Measurements from ENCODE around the gene PFKP. TPM values are rescaled to one million over a fixed set of nuclear protein-coding genes. Genes with fewer than 3 reads are reported as not detected.

Gene PFKP
- total RNA-seq, 1 donor from 2014 or later = 150 TPM

GRCh38 chr10:3139216-3139910 is 72.0 kb downstream of the PFKP start:
- no peak overlapping the region for H3K4me3 Mint-ChIP-seq (ENCODE audit: unreplicated experiment)
- no peak for TF ChIP-seq CTCF (IDR thresholded peaks at IDR 0.05)
- DNase-seq (ENCODE audit: extremely low spot score, unreplicated experiment) = no peak
- no peak overlapping the region for H3K27ac Mint-ChIP-seq (ENCODE audit: unreplicated experiment)
- peaks cover 8% of the 10 kb centered on the region for H3K4me1 Mint-ChIP-seq (ENCODE audit: unreplicated experiment)
- peaks cover 68% of the 10 kb centered on the region for H3K36me3 Mint-ChIP-seq (ENCODE audit: unreplicated experiment)
- no peaks in the 10 kb centered on the region for H3K27me3 Mint-ChIP-seq (ENCODE audit: unreplicated experiment)
- no peaks in the 10 kb centered on the region for H3K9me3 Mint-ChIP-seq (ENCODE audit: unreplicated experiment)

GRCh38 chr10:3140280-3140679 is 72.9 kb downstream of the PFKP start:
- H3K9me3 Mint-ChIP-seq (ENCODE audit: unreplicated experiment) = no peaks in the 10 kb centered on the region
- H3K27ac Mint-ChIP-seq (ENCODE audit: unreplicated experiment) = peak overlapping the region; percentile 27
- no peak overlapping the region for H3K4me3 Mint-ChIP-seq (ENCODE audit: unreplicated experiment)
- no peak for DNase-seq (ENCODE audit: extremely low spot score, unreplicated experiment)
- TF ChIP-seq CTCF (IDR thresholded peaks at IDR 0.05) = no peak
- peaks cover 67% of the 10 kb centered on the region for H3K36me3 Mint-ChIP-seq (ENCODE audit: unreplicated experiment)
- no peaks in the 10 kb centered on the region for H3K27me3 Mint-ChIP-seq (ENCODE audit: unreplicated experiment)
- peaks cover 8% of the 10 kb centered on the region for H3K4me1 Mint-ChIP-seq (ENCODE audit: unreplicated experiment)

- H3K27ac Mint-ChIP-seq (ENCODE audit: unreplicated experiment) = peak overlapping the region; percentile 69
- TF ChIP-seq CTCF (IDR thresholded peaks at IDR 0.05) = no peak
- H3K4me1 Mint-ChIP-seq (ENCODE audit: unreplicated experiment) = peaks cover 8% of the 10 kb centered on the region
- no peaks in the 10 kb centered on the region for H3K9me3 Mint-ChIP-seq (ENCODE audit: unreplicated experiment)
- no peaks in the 10 kb centered on the region for H3K27me3 Mint-ChIP-seq (ENCODE audit: unreplicated experiment)
- no peak for DNase-seq (ENCODE audit: extremely low spot score, unreplicated experiment)
- H3K36me3 Mint-ChIP-seq (ENCODE audit: unreplicated experiment) = peaks cover 75% of the 10 kb centered on the region
- H3K4me3 Mint-ChIP-seq (ENCODE audit: unreplicated experiment) = no peak overlapping the region
These were observed 74.1 kb downstream of the PFKP start for GRCh38 chr10:3141351-3142005.

DNA sequence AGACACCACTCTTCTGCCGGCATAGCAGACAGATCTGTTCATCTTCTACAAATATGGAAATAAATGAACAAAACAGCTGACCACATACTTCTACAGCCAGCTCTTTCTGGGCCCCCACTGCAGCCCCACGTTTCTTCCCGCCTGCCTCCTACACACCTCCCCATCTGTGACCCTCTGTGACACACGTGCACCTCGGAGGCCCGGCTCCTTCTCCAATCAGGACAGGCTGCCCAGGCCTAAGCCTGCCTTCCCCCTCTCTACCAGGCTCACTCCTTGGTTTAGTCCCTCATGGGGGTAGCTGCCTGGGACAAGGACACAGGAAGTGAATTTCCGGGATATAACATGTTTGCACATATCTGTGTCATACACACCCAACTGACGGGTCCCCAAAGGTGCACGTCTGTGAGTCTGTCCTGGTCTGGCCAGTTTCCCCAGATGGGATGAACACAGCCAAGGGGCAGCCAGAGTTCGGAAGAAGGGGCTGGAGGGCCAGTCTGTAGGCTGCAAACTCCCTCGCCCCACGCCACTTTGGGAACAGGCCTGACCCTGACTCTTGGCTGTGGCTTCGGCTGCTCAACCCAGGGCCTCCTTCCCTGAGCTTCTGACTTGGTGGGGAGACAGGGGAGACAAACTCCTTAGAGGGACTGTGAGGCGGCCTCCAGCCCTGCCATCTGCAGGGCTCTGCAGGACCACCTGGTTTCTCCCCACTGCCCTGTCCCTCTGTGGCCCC is 75.0 kb downstream of the PFKP start:
- DNase-seq (ENCODE audit: extremely low spot score, unreplicated experiment) = no peak
- TF ChIP-seq CTCF (IDR thresholded peaks at IDR 0.05) = no peak
- H3K36me3 Mint-ChIP-seq (ENCODE audit: unreplicated experiment) = peaks cover 76% of the 10 kb centered on the region
- H3K4me3 Mint-ChIP-seq (ENCODE audit: unreplicated experiment) = no peak overlapping the region
- H3K4me1 Mint-ChIP-seq (ENCODE audit: unreplicated experiment) = peaks cover 8% of the 10 kb centered on the region
- H3K27me3 Mint-ChIP-seq (ENCODE audit: unreplicated experiment) = no peaks in the 10 kb centered on the region
- H3K27ac Mint-ChIP-seq (ENCODE audit: unreplicated experiment) = peak overlapping the region; percentile 45
- no peaks in the 10 kb centered on the region for H3K9me3 Mint-ChIP-seq (ENCODE audit: unreplicated experiment)

GRCh38 chr10:3143366-3143765 is 76.0 kb downstream of the PFKP start:
- Mint-ChIP-seq H3K36me3 (ENCODE audit: unreplicated experiment) (peaks cover 81% of the 10 kb centered on the region), H3K4me1 (ENCODE audit: unreplicated experiment) (peaks cover 8% of the 10 kb centered on the region), H3K27ac (ENCODE audit: unreplicated experiment) (no peak overlapping the region), H3K27me3 (ENCODE audit: unreplicated experiment) (no peaks in the 10 kb centered on the region), H3K4me3 (ENCODE audit: unreplicated experiment) (no peak overlapping the region), H3K9me3 (ENCODE audit: unreplicated experiment) (no peaks in the 10 kb centered on the region)
- no peak for DNase-seq (ENCODE audit: extremely low spot score, unreplicated experiment)
- no peak for TF ChIP-seq CTCF (IDR thresholded peaks at IDR 0.05)
